Skeletal muscle cell (primary cell): ENCODE measurements around the gene LARGE1.

Source experiments
- DNase-seq: peaks from one replicate; pipeline ENCODE4 v3.0.0-alpha.2; 2010; ENCODE audit warnings: low read depth
- H3K4me3 ChIP-seq: 2 replicates; pipeline ENCODE4 v1.5.1; 2011; ENCODE audit warnings: low read depth, mild to moderate bottlenecking, control low read depth, low read length, moderate library complexity

Gene LARGE1

DNA sequence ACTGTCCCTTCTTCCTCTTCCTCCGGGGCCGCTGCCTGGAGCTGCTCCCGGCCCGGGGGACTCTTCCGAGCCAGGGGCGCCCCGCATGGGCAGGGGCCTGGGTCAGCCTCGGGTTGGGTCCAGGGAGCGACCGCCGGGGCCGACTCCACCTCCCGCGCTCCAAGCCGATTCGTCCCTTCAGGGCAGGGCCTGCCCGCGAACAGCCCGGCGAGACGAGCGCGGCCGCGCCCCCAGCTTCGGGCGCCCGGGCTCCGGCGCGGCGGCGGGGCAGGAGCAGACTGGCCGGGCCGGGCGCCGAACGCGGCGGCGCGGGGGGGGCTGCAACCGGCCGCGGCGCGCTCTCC is at the start of gene LARGE1:
Gene LARGE1 (minus strand): TSS at position 280 of the 344 bp plus-strand sequence.
- peak within 1 kb of the TSS; percentile 69 for H3K4me3 ChIP-seq
- DNase-seq = no peak

DNA sequence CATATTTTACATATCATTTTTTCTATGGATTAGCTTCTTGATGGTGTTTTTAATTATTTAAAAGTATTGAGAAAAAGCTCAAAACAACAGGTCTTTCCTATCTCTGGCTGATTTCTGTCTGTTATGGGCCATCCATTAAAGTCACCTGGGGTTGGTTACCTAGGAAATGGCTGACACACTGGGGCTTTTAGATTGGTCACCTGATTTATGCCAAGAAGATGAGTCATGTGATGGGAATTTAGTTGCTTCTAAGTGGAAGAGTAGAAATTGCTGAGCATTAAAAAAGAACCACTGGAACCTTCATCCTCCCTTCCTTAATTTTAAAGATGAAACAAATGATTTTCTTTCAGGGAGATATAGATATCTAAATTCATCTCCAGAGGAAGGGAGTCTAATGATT is 48.8 kb upstream of the LARGE1 start:
- DNase-seq = no peak
- no peak overlapping the region for H3K4me3 ChIP-seq

DNA sequence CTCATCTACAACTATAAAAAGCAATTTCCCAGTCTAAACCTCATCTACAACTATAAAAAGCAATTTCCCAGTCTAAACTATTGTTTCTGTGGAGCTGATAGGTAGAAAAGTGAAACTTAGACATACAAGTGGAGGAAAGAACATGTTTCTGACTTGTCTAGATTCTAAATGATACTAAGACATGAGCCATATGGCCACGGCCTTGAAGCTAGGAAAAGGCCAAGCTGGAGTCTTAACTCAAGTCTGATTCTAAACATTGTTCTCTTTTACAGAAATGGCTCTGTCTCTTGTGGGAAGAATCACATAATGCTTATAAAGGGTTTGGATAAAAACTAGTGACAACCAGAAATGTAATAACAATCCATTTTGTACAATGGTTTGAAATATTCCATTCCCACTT is 43.8 kb upstream of the LARGE1 start:
- DNase-seq = no peak
- no peak overlapping the region for H3K4me3 ChIP-seq

DNA sequence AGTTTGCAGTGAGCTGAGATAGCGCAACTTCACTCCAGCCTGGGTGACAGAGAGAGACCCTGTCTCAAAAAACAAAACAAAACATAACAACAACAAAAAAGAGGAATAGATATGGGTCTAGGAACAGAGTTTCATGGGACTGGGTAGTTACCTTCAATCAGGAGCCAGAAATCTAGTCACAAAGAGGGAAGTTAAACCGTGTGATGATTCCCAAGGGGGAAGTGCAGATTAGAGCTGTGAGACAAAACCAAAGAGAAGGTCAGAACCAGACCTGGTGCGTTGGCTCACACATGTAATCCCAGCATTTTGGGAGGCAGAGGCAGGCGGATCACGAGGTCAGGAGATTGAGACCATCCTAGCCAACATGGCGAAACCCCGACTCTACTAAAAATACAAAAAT is 42.1 kb upstream of the LARGE1 start:
- H3K4me3 ChIP-seq = no peak overlapping the region
- DNase-seq = no peak

DNA sequence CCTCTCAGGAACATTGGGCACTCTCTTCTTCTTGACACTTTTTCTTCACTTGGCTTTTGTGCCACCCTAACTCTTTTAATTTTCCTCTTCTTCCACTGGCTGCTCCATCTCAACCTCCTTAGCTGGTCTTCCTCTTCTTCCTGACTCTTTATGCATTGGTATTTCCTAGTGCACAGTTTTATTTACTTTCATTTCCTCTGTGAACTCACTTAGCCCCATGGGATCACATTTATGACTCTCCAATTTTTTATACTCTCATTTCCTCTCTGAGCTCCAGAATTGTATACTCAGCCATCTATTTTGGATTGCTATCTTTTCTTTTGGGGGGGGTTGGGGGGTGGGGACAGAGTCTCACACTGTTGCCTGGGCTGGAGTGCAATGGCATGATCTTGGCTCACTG is 38.5 kb upstream of the LARGE1 start:
- H3K4me3 ChIP-seq = no peak overlapping the region
- no peak for DNase-seq

DNA sequence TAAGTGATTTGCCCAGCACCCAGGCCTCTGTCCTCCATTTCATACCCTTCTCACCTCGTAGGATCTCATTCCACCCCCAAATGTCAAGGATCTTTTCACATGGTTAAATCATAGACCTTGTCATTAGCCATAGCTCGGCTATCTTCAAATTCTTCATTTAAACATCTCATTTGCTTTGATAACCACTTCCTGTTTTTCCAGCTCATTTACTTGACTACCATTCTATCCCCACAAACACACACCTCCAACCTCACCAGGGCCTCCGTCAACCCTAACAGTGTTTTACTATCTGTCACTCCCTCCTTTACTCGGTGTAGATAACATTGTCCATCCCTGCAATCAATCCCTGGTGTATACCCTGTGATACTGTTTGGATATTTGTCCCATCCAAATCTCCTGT is 36.8 kb upstream of the LARGE1 start:
- no peak overlapping the region for H3K4me3 ChIP-seq
- no peak for DNase-seq

DNA sequence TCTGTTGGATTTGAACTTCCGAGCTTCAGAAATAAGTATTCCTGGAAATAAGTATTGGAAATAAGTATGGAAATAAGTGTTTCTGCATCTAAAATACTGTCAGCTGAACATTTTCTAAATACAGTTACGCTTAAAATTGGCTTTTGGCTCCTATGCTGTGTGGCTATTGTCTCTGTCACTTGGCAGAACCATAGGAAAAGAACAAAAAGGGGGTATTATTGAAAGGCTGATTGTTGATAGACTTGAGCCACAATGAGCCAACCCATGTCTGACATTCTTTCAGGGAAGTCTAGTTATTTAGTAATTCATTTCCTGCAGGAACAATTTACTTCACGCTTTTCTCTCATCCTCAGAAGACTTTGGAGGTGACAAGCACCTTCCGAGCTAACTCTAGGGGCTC is 32.5 kb upstream of the LARGE1 start:
- H3K4me3 ChIP-seq = no peak overlapping the region
- no peak for DNase-seq

DNA sequence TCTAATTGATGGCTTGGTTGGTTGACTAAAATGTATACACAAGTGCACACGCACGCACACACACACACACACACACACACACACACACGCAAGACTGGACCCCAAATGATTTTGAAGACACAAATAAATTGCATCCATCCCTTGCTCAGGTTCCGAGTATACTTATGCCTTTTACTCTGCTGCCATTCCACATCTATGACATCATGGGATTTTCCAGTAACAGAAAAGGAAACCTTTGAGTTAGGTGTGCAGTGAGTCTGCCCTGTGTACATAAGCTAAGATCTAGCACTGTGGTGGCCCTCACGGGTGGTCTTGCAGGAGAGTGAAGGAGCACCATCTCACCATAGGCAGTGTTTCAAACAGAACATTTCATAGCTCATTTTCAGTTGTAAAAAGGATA is 20.5 kb upstream of the LARGE1 start:
- DNase-seq = no peak
- no peak overlapping the region for H3K4me3 ChIP-seq

DNA sequence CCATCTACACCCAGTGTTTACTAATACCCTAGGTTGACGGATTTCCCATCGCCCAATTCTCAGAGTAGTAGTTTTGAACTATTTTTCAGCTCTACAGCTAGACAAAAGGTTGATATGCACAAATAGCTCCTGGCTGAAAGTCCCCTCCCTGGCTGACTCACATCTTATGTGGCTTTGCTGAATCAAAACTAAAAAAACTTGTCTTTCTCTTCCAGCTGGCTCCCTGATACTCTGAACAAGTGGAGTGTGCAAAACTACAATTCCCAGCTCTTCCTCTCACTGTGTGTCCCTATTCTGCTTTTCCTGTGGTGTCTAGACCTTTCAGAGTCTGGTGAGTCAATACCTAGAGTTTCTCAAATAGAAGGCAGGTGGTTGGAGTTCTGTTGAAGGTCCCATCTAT is 12.7 kb upstream of the LARGE1 start:
- DNase-seq = no peak
- H3K4me3 ChIP-seq = no peak overlapping the region

DNA sequence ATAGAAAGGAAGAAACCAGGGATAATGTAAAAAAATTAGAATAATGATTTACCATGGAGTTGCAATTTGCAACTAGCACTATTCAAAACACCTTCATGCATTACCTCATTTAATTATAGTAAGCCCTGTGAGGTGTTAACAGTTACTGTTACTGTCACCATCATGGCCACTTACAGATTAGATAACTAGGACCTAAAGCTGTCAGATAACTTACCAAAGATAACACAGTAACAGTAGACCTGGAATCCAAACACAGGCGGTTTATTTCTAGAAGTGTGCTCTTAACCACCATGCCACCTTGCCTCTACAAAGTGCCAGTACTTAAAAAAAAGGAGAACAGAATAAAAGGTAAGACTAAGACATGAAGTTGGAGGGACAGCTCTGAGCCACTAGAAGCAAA is 11.1 kb upstream of the LARGE1 start:
- no peak for DNase-seq
- H3K4me3 ChIP-seq = no peak overlapping the region

DNA sequence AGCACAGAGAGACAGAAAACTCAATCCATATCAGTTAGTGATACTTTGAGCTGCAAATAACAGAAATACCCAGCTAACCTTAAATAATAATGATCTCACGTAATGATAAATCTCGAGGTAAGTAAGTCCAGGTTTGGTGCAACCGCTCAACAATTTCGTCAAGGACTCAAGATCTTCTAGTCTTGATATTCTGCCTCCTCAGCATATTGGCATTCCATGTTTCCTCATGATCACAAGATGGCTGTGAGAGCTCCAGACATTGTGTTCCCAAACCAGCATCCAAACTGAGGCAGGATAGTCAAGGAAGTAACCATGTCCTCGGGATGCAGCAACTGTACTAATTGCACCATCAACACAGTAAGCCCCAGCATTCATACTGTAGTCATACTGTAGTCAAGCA is 7.5 kb upstream of the LARGE1 start:
- no peak for DNase-seq
- H3K4me3 ChIP-seq = no peak overlapping the region

DNA sequence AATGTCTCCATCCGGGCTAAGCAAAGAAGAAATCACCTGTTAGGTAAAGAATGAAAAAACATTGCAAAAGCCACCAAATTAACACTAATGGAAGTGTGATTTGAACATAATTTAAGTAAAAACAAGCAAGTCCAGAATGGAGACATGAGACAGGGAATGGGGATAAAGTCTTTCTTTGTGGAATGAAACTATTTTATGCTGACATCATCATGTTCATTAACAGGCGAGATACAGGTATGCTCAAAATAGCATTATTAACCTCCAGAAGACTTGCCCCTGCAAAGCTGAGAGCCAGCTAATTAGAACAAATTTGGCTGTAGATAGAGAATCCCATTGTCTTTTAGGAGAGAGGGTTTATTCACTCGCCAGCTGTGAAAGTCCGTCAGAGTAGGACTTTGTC is 4.9 kb upstream of the LARGE1 start:
- H3K4me3 ChIP-seq = no peak overlapping the region

DNA sequence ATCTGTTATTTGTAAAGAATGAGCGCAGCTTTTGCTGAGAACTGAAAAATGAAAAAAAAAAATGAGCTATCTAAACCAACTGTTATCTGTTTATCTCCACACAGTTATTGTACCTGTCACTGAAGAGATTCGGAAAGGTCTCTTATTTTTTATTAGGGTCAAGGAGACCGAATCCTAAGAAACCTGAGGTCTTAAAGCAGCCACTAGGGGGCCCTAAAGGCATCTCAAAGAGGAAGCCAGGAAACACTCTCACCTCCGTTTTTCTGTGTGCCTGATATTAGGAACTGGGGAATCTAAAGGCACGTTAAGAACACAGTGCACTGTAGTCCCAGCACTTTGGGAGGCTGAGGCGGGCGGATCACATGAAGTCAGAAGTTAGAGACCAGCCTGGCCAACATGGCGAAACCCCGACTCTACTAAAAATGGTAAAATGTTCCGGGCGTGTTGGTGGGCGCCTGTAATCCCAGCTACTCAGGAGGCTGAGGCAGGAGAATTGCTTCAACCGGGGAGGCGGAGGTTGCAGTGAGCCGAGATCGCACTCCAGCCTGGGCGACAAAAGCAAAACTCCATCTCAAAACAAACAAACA is 3.5 kb upstream of the LARGE1 start:
- no peak for DNase-seq
- no peak overlapping the region for H3K4me3 ChIP-seq

More for the DNA sequence above, 4.9 kb upstream of the LARGE1 start:
- no peak for DNase-seq

DNA sequence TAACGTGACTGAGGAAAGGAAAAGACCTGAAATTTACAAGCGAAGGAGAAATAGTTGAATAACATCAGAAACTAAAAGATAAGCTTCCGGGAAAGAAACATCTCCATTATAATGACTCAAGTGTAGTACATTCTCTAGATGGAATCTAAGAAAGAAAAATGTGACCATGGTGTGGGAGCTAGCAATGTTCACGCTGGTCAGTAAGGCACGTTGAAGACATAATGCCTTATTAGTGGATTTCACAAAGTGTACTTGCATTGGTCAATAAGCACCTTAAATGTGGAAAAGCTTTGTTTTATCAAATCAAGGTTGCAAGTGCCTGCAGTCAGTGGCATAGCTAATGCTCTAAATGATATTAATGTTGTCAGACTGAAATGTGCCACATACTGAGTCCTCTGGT is 2.8 kb upstream of the LARGE1 start:
- peak overlapping the region; percentile 66 for H3K4me3 ChIP-seq
- DNase-seq = no peak

DNA sequence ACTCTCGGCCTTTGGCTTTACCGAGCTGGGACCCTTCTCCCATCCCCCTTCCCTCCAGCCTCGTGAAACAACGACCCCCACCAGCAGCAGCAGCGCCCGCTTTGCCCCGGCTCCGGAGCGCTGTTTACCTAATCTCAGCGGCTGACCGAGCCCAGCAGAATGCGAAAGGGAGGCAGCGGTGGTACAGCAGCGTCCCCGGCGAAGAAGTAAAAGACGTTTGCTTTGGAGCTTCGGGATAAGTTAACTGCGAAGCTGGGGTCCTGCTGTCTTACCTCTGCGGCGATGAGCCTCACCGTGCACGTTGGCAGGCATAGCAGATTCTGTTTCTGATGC is 2.0 kb upstream of the LARGE1 start:
- DNase-seq = no peak
- H3K4me3 ChIP-seq = peak overlapping the region; percentile 66

DNA sequence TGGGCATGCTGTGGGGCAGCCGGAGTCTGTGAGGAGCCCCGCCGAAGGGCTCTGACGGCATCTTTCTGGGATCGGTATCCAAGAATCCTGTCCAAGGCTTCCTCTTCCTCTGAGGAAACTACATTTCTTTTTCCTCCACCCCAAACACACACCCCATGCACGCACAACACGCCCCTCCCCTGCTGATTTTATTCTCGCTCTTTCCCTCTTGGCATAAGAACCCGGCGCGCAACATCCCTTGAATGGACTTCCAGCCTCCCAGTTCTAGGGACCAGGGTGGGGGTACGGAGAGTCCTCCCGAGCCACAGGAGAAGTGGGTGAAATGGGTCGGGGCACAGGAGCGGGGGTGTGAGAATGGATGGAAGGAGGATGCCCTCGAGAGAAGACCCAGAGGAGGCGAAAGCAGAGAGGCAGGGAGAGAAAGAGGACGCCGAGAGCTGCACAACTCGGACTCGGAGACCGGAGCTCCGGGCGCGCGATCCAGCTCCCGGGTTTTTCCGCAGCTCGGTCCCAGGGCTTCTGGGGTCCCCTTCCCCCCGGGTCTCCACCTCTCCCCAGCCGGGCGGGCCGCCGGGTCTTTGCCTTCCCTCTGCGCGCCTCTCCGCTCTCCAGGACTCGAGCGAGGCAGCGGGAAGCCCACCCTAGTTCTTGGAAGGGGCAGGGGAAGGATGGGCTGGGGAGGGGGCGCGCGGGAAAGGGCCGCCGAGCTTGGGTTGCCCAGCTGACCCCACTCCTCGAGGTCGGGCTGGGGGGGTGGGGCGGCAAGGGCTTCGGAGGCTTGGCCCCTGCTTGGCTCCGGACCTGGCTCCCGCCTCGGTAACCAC is 1.5 kb upstream of the LARGE1 start:
- peak overlapping the region; percentile 66 for H3K4me3 ChIP-seq
- DNase-seq = no peak

DNA sequence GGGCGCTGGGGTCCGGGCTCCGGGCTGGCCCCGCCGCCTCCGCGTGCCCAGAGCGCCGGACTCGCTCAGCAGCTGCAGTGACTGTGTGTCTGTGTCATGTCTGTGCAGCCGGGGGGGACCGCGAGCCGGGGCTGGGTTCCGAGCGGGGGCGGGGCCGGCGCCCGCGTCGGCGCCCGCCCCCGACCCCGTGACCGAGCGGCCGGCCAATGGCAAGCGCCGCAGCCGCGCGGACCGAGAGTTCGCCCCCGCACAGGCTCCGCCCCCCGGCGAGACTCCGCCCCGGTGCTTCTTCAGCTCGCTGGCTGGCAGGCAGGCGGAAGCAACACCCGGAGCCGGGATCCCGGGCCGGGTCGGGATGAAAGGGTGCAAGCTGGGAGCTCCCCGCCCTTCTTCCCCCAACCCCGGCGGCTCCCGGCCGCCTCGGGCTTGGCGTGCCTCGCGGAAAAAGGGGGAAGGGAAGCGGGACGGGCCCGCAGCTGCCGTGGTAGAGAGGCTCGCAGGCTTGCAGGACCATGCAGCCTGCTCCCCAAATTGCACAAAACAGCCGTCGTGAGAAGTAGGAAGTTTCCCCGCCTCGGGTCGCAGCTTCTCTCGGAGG is 750 bp upstream of the LARGE1 start:
- peak; percentile 82 for DNase-seq
- H3K4me3 ChIP-seq = peak overlapping the region; percentile 66

DNA sequence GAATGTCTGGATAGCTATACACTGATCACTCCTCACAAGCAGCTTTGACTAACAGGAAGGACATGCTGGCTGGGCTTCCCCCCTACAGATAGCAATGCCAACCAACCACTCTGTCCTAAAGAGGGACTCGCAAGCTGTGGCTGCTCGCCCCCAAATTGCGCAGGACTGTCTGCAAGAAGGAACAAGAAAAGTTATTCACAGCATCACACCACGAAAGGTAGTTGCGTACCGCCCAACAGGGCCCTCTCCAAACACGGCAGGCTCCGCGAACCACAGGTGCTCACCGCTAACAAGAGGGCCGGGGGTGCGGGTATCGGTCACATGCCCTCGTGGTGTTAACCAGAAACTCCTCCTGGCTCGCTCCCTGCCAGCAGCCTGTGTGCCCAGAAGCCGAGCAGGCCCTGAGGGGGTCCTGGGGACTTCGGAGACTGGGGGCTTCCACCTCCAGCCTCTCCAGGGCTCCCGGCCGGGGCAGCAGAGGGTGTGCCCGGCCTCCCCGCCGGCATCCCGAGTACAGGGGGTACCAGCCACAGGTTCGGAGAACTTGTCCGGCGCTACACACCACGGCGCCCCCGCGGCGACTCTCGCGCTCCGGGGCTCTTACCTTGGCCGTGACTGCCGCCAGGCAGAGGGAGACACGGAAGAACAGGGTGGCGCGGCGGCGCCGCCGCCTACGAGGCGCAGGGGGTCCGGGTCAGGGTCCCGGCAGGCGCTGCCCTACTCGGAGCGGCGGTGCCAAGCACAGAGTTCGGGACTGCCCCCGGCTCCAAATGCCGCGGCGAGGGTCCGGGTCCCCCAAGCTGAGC is 682 bp downstream of the LARGE1 start:
- DNase-seq = no peak
- H3K4me3 ChIP-seq = peak overlapping the region; percentile 69

DNA sequence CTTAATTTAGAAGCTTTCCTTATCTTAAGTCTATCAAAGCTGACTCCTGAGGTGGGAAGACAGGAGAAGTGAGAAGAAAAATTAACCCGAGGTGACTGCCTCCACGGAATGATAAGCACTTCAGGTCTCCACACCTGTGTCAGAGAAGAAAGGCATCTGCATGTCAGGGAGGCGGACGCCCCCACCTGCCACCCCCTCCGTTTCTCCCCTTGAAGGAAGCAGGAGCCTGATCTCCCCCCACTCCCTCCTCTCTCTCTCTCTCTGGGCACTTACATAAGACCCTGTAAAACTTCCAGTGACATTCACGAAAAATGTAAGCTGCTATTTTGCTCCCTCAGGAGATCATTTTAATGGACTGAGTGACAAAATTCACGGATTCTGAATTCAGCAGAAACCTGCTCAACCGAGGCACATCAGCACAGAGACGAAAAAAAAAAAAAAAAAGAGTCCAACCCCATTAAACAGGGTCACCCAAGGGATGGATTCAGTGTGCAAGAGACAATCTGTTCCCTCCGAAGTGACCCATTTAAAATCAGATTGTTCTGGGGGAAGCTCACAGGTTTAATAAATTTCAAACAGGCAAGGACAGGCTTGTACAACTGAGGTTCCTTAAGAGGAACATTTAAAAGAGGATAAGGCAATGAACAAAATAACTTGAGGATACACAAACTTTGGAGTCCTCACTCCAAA is 1.5 kb downstream of the LARGE1 start:
- H3K4me3 ChIP-seq = no peak overlapping the region
- DNase-seq = no peak
